ENCODE results near the gene PALM.
"Not testable (repeated sequence)": the region's sequence is repeated elsewhere in the genome, so short reads cannot be mapped to it uniquely, and the experiment has no call there.

The PALM gene

DNA sequence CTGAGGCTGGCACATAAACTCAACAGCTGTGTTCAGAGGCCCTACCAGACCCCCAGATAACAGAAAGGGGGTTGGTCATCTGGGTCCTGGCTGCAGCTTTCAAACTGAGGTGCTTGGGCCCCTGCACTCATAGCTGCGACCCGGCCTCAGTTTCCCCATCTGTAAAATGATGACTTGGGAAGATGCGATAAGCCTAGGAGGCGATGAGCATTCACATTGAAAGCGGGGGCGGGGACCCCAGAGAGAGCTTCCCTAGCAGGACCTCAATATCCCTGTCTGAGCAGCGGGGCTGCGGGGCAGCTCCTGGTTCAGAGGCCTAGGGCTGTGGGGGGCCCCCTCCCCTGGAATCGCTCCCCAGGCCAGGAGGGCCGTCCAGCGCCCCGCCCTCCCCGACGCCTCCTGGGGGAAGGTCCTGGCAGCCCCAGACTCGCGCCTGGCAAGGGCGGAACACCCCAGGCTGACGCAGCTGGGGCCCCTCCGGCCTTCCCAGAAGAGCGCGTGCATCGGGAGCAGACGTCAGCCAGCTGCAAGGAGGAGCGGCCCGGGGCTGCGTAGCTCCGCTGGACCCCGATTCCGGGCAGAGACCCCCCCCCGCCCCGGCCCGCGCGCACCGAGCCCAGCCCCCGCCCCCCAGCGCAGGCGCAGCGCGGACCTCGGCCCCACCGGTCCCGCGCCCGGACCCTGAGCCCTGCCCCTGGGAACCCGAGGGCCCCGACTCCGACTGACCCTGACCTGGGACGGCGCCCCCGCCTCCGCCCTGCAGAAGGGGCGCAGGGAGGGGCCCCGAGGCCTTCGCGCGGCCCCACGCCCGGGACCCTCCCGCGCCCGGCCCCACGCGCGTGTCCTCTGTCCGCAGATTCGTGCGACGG lies 29.1 kb upstream of the PALM start:
- DNase-seq, result no peak

DNA sequence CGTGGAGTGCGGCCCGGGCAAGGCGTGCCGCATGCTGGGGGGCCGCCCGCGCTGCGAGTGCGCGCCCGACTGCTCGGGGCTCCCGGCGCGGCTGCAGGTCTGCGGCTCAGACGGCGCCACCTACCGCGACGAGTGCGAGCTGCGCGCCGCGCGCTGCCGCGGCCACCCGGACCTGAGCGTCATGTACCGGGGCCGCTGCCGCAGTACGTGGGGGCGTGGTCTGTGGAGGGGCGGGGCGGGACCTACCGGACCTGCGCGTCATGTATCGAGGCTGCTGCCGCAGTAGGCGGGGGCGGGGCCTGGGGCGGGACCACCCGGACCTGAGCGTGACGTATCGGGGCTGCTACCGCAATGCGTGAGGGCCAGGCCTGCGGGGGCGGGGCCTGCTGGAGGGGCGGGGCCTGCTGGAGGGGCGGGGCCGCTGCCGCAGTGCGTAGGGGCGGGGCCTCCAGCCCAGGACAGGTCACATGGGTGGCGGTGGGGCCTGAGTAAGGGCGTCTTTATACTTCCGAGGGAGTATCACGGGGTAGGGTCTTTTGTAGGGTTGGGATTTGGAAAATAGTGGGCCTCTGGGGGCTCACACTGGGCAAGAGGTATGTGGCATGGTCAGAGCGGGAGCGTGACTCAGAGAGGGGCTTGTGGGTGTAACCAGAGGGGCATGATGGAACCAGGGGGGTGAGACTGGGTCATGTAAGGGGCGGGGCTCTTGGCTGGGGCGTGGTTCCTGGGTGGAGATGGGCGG lies 28.3 kb upstream of the PALM start:
- peak; percentile 94 for DNase-seq

GRCh38 chr19:681029-682019 lies 27.4 kb upstream of the PALM start:
- DNase-seq, result no peak

DNA sequence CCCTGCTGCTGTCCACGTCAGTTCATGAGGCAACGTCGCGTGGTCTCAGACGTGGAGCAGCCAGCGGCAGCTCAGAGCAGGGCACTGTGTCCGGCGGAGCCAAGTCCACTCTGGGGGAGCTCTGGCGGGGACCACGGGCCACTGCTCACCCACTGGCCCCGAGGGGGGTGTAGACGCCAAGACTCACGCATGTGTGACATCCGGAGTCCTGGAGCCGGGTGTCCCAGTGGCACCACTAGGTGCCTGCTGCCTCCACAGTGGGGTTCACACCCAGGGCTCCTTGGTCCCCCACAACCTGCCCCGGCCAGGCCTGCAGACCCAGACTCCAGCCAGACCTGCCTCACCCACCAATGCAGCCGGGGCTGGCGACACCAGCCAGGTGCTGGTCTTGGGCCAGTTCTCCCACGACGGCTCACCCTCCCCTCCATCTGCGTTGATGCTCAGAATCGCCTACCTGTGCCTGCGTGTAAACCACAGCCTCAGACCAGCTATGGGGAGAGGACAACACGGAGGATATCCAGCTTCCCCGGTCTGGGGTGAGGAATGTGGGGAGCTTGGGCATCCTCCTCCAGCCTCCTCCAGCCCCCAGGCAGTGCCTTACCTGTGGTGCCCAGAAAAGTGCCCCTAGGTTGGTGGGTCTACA lies 25.9 kb upstream of the PALM start:
- no peak for DNase-seq

- no peak for DNase-seq
These were observed 23.2 kb upstream of the PALM start for GRCh38 chr19:685454-685931.

- DNase-seq, result no peak
These were observed 22.0 kb upstream of the PALM start for GRCh38 chr19:686589-687297.

DNA sequence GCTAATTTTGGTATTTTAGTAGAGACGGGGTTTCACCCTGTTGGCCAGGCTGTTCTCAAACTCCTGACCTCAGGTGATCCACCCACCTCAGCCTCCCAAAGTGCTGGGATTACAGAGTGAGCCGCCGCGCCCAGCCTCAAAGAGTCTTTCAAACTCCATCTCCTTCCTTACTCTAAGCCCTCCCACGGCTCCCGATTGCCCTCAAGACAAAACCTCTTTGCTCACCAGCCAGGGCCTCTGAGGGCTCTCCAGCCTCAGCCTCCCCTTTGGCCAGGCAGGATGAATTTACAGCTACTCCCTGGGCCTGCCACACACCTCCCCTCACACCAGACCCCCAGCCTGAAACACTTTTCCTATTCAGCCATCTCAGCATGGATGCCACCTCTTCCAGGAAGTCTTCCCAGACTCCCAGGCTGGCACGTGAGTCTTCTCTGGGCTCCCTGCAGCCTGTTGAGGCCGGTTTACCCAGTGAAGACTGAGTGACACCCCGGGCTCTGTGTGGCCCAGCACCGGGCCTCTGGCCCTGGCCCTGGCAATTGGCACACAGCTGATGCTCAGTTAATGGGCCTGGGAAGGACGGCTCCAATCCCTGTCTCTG lies 21.1 kb upstream of the PALM start:
- no peak for DNase-seq

GRCh38 chr19:688214-688613 lies 20.5 kb upstream of the PALM start:
- no peak for DNase-seq

DNA sequence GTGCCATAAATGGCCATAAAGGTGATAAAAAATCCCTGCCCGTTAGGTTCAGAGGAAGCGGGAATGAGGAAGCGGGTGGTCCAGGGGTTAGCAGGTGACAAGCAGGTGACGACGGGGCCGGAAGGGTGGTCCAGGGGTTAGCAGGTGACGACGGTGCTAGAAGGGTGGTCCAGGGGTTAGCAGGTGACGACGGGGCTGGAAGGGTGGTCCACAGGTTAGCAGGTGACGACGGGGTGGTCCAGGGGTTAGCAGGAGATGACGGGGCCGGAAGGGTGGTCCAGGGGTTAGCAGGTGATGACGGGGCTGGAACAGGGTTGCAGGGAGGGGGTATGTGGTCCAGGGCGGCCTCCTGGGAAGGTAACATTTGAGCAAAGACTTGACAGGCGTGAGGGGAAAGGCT lies 19.7 kb upstream of the PALM start:
- no peak for DNase-seq

- DNase-seq, result no peak
These were observed 18.5 kb upstream of the PALM start for GRCh38 chr19:690203-690602.

- no peak for DNase-seq
These were observed 14.0 kb upstream of the PALM start for GRCh38 chr19:694481-695351.

- DNase-seq, result no peak
These were observed 13.3 kb upstream of the PALM start, which contains the start of gene PRSS57 for GRCh38 chr19:695352-695949. PRSS57 (minus strand) TSS chr19:695452; CDS start chr19:695430, 22 bp downstream.

- not testable (repeated sequence) for DNase-seq
These were observed 10.2 kb upstream of the PALM start for GRCh38 chr19:698529-698928.

GRCh38 chr19:699885-700284 lies 8.8 kb upstream of the PALM start:
- not testable (repeated sequence) for DNase-seq

- not testable (repeated sequence) for DNase-seq
These were observed 5.9 kb upstream of the PALM start for GRCh38 chr19:702847-703246.

DNA sequence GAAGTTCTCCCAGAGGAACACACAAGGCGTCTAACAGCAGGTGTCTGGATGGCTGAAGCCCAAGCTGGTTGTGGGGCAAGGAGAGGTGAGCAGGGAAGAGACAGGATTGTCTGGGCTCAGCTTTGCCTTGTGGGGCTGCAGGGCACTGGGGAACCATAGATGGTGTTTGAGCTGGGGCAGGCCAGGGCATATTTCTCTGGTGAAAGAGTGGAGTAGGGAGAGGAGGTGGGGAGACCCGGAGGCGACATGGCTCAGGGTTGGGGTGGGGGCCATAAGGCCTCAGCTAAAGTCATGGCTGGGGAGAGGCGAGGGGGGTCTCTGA lies 5.4 kb upstream of the PALM start:
- no peak for DNase-seq

- DNase-seq, result no peak
These were observed 4.9 kb upstream of the PALM start for GRCh38 chr19:703651-704446.

DNA sequence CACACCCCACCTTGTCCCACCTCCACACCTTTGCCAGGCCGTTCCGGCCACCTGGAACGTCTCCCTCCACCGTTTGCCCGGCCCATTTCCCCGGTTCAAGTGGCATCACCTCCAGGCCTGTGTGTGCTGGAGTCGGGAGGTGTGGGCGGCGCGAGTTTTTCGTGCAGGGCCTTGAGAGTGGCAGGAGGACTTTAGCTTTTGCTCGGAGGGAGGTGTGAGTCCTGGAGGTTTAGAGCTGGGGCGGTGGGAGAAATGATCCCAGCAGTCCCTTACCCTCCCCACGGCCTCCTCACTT lies 4.3 kb upstream of the PALM start:
- no peak for DNase-seq

Measured in cortex of kidney (tissue), 1 donor.